Measurements from ENCODE around the gene SPATA20.

DNA sequence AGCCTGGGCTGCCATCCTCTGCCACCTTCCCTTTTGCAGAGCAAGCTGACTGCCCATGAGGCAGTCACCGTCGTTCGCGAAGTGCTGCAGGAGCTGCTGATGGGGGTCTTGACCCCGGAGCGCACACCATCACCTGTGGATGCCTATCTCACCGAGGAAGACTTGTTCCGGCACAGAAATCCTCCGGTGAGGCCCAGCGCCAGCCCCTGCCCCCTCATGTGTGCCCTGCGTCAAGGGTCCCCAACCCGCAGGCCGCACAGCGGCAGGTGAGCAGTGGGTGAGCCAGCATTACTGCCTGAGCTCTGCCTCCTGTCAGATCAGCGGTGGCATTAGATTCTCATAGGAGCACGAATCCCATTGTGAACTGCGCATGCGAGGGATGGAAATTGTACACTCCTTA is 22.1 kb upstream of the SPATA20 start:
- TF ChIP-seq CTCF (IDR thresholded peaks at IDR 0.05), result no peak
- no peak for TF ChIP-seq POLR2A (IDR thresholded peaks at IDR 0.05)

Data from heart left ventricle (tissue), 13 donors.